ENCODE measurements around the gene CLEC1A. TPM values are rescaled to one million over a fixed set of nuclear protein-coding genes. Genes with fewer than 3 reads are reported as not detected.

Gene CLEC1A
- total RNA-seq, 1 experiment from 2014 or later: 0.41 TPM

GRCh38 chr12:10113075-10113474 is 14.3 kb upstream of the CLEC1A start:
- TF ChIP-seq SIN3A (IDR thresholded peaks at IDR 0.05; ENCODE audit: borderline replicate concordance, insufficient read depth, low read depth, low read length) (no peak), POLR2AphosphoS5 (IDR thresholded peaks at IDR 0.05; ENCODE audit: low read depth, low read length) (no peak), TCF7L2 (IDR thresholded peaks at IDR 0.05; ENCODE audit: low read depth, low read length) (no peak), CTCF (IDR thresholded peaks at IDR 0.05) (no peak)
- TF ChIP-seq, protein P1, sequence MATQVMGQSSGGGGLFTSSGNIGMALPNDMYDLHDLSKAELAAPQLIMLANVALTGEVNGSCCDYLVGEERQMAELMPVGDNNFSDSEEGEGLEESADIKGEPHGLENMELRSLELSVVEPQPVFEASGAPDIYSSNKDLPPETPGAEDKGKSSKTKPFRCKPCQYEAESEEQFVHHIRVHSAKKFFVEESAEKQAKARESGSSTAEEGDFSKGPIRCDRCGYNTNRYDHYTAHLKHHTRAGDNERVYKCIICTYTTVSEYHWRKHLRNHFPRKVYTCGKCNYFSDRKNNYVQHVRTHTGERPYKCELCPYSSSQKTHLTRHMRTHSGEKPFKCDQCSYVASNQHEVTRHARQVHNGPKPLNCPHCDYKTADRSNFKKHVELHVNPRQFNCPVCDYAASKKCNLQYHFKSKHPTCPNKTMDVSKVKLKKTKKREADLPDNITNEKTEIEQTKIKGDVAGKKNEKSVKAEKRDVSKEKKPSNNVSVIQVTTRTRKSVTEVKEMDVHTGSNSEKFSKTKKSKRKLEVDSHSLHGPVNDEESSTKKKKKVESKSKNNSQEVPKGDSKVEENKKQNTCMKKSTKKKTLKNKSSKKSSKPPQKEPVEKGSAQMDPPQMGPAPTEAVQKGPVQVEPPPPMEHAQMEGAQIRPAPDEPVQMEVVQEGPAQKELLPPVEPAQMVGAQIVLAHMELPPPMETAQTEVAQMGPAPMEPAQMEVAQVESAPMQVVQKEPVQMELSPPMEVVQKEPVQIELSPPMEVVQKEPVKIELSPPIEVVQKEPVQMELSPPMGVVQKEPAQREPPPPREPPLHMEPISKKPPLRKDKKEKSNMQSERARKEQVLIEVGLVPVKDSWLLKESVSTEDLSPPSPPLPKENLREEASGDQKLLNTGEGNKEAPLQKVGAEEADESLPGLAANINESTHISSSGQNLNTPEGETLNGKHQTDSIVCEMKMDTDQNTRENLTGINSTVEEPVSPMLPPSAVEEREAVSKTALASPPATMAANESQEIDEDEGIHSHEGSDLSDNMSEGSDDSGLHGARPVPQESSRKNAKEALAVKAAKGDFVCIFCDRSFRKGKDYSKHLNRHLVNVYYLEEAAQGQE (IDR thresholded peaks at IDR 0.05; ENCODE audit: insufficient read depth in 1 of 2, low read depth in 2 of 2, low read length in 1 of 2): no peak
- no peaks in the 10 kb centered on the region for H3K9me3 ChIP-seq (ENCODE audit: control insufficient read depth, insufficient read depth, low read depth, low read length)
- DNase-seq (ENCODE audit: low read depth, low spot score) (no peak), ATAC-seq (no peak)
- BruUV-seq (replicated peaks): no TSS peak
- no peaks in the 10 kb centered on the region for H3K4me1 ChIP-seq (ENCODE audit: control insufficient read depth, insufficient read depth, low read length)
- ChIA-PET CTCF (no interaction called here), POLR2A (no interaction called here)
- no peak overlapping the region for H3K4me3 ChIP-seq (ENCODE audit: low read depth in 2 of 2, low read length in 2 of 2)
- no peaks in the 10 kb centered on the region for H3K27me3 ChIP-seq (ENCODE audit: control insufficient read depth, insufficient read depth, low read length)
- no peak overlapping the region for H3K27ac ChIP-seq (ENCODE audit: low read length)
- intact Hi-C loops (cut with micrococcal nuclease; ENCODE audit: unreplicated experiment): no loop called here
- in situ Hi-C loops (cut with HindIII; ENCODE audit: low pct_unique_long_range_greater_than_20kb, low sequenced_read_pairs): no loop called here
- no peaks in the 10 kb centered on the region for H3K36me3 ChIP-seq (ENCODE audit: control insufficient read depth, insufficient read depth, low read length)

GRCh38 chr12:10111451-10111850 is 12.7 kb upstream of the CLEC1A start:
- Histone ChIP-seq H3K27ac (ENCODE audit: low read length) (no peak overlapping the region), H3K9me3 (ENCODE audit: control insufficient read depth, insufficient read depth, low read depth, low read length) (no peaks in the 10 kb centered on the region), H3K4me3 (ENCODE audit: low read depth in 2 of 2, low read length in 2 of 2) (no peak overlapping the region), H3K4me1 (ENCODE audit: control insufficient read depth, insufficient read depth, low read length) (no peaks in the 10 kb centered on the region), H3K27me3 (ENCODE audit: control insufficient read depth, insufficient read depth, low read length) (no peaks in the 10 kb centered on the region), H3K36me3 (ENCODE audit: control insufficient read depth, insufficient read depth, low read length) (no peaks in the 10 kb centered on the region)
- TF ChIP-seq, protein P1 (IDR thresholded peaks at IDR 0.05; ENCODE audit: insufficient read depth in 1 of 2, low read depth in 2 of 2, low read length in 1 of 2): no peak
- intact Hi-C loops (cut with micrococcal nuclease; ENCODE audit: unreplicated experiment) (no loop called here), in situ Hi-C loops (cut with HindIII; ENCODE audit: low pct_unique_long_range_greater_than_20kb, low sequenced_read_pairs) (no loop called here)
- DNase-seq (ENCODE audit: low read depth, low spot score): no peak
- CTCF ChIA-PET: no interaction called here
- ATAC-seq: no peak
- POLR2A ChIA-PET: no interaction called here
- BruUV-seq (replicated peaks): no TSS peak
